Activated CD4-positive, alpha-beta T cell treated with anti-CD3 and anti-CD28 coated beads for 36 hours (primary cell): Measurements from ENCODE around the gene UBAP2L. TPM values are rescaled to one million over a fixed set of nuclear protein-coding genes. Genes with fewer than 3 reads are reported as not detected.
A peak's percentile ranks its signal among the peaks of the same experiment; 100 is the strongest.
"Not testable (repeated sequence)": the region's sequence is repeated elsewhere in the genome, so short reads cannot be mapped to it uniquely, and the experiment has no call there.

ENCODE experiments used
- ATAC-seq: fragments of 200-7000 bp; cut with Tn5 transposase; one replicate; pipeline ENCODE4 v1.10.0; 2021; ENCODE audit warnings: mild to moderate bottlenecking, moderate library complexity
- CTCF ChIA-PET: fragments of 350-600 bp; sonication (Branson Sonifier 250); formaldehyde crosslinking; loops from one replicate; lab custom pipeline; 2021; ENCODE audit warnings: antibody characterized with exemption; lab: Charles Lee
- POLR2A ChIA-PET: fragments of 350-600 bp; sonication (Branson Sonifier 250); formaldehyde crosslinking; loops from one replicate; lab custom pipeline; 2021; ENCODE audit warnings: antibody characterized with exemption, inconsistent platforms; lab: Charles Lee
- DNase-seq: peaks from one replicate; pipeline ENCODE4 v3.0.0-alpha.2; 2020
- H3K27ac Mint-ChIP-seq: one replicate; pipeline ENCODE4 v1.8.0; 2021; ENCODE audit warnings: mixed read lengths
- H3K27me3 Mint-ChIP-seq: one replicate; pipeline ENCODE4 v1.8.0; 2021; ENCODE audit warnings: mixed read lengths
- H3K36me3 Mint-ChIP-seq: one replicate; pipeline ENCODE4 v1.8.0; 2021; ENCODE audit warnings: low read depth, mixed read lengths
- H3K4me1 Mint-ChIP-seq: one replicate; pipeline ENCODE4 v1.8.0; 2021; ENCODE audit warnings: mixed read lengths
- H3K4me3 Mint-ChIP-seq: one replicate; pipeline ENCODE4 v1.8.0; 2021; ENCODE audit warnings: mild to moderate bottlenecking, moderate library complexity, mixed read lengths
- H3K9me3 Mint-ChIP-seq: one replicate; pipeline ENCODE4 v1.8.0; 2021; ENCODE audit warnings: low read depth, mixed read lengths
- intact Hi-C, 2 experiments: fragments of 100-400 bp; cut with DNase I in 1 of 2; cut with micrococcal nuclease in 1 of 2; formaldehyde crosslinking; loops; one replicate each; pipeline versions ENCODE4 v1.14.2 to v1.15.1; 2022 to 2024; cut with DNase I, micrococcal nuclease
- total RNA-seq, 2 experiments: library from RNA; stranded (reverse); gene quantifications; one replicate each; pipeline ENCODE4 v1.2.3, GENCODE V29; 2021

UBAP2L gene
- total RNA-seq, 2 experiments from 2014 or later: 205 to 255 TPM

- peaks cover 58% of the 10 kb centered on the region for H3K36me3 Mint-ChIP-seq
- peaks cover 45% of the 10 kb centered on the region for H3K4me1 Mint-ChIP-seq
- no peak for DNase-seq
- H3K9me3 Mint-ChIP-seq: no peaks in the 10 kb centered on the region
- H3K4me3 Mint-ChIP-seq: peak overlapping the region; percentile 52
- ATAC-seq: no peak
- intact Hi-C loops: loop anchor here in 1 of 2 experiments (5.0 kb wide), 1 partner anchor 279 kb away; the partner anchor contains the start of gene RPS27
- ChIA-PET CTCF (interaction anchor here (0.9 to 4.1 kb wide), 8 partner anchors 15 to 100 kb away, joined by 3 to 27 read pairs (median 4); no protein-coding TSS in a partner anchor), POLR2A (no interaction called here)
- H3K27ac Mint-ChIP-seq: peak overlapping the region; percentile 73
- no peaks in the 10 kb centered on the region for H3K27me3 Mint-ChIP-seq
Observed at GRCh38 chr1:154270833-154271232, 50.1 kb downstream of the UBAP2L start.

GRCh38 chr1:154272217-154272998 lies 51.7 kb downstream of the UBAP2L start, which contains the start of gene HAX1:
TSS of gene HAX1 (plus strand) at chr1:154272629. CDS start at chr1:154272724, 95 bp downstream.
- H3K27ac Mint-ChIP-seq: peak within 1 kb of the TSS; percentile 99
- peaks cover 58% of the 10 kb centered on the region for H3K36me3 Mint-ChIP-seq
- peaks cover 37% of the 10 kb centered on the region for H3K4me1 Mint-ChIP-seq
- peak; percentile 99 for DNase-seq
- peak within 1 kb of the TSS; percentile 99 for H3K4me3 Mint-ChIP-seq
- H3K9me3 Mint-ChIP-seq: no peaks in the 10 kb centered on the region
- no peaks in the 10 kb centered on the region for H3K27me3 Mint-ChIP-seq
- CTCF ChIA-PET: interaction anchor here (0.6 to 4.1 kb wide), 22 partner anchors 9 to 922 kb away, joined by 3 to 27 read pairs (median 4); partner anchors contain the start of genes ATP8B2 and UBAP2L
- POLR2A ChIA-PET: interaction anchor here (0.7 to 0.9 kb wide), 2 partner anchors 25 to 65 kb away, joined by 3 read pairs; no protein-coding TSS in a partner anchor
- intact Hi-C loops: loop anchor here (1.0 to 5.0 kb wide), 17 partner anchors 51 to 700 kb away; partner anchors contain the start of genes RPS27 (in 2 of the 2), UBAP2L (in 1 of the 2) and UBE2Q1 (in 1 of the 2)
- ATAC-seq: peak; percentile 95

DNA sequence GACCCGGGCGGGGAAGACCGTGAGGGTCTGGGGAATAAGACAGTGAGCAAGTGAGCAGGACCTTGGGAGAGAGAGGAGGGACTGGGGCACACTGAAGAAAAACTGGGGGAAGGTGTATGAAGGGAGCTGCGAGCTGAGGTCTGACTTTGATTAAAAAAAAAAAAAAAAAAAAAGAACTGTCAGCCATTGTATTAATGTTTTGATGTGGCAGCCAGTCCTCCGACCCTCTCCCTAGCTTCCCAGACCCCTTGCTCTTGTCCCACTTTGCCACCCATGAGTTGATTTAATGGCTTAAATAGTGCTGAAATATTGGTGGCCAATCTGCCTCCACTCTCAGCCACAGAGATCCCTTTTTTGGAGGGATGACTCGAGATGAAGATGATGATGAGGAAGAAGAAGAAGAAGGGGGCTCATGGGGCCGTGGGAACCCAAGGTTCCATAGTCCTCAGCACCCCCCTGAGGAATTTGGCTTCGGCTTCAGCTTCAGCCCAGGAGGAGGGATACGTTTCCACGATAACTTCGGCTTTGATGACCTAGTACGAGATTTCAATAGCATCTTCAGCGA lies 52.3 kb downstream of the UBAP2L start:
- no peak for ATAC-seq
- peaks cover 58% of the 10 kb centered on the region for H3K36me3 Mint-ChIP-seq
- peak overlapping the region; percentile 99 for H3K27ac Mint-ChIP-seq
- DNase-seq: no peak
- H3K4me1 Mint-ChIP-seq: peaks cover 37% of the 10 kb centered on the region
- H3K9me3 Mint-ChIP-seq: no peaks in the 10 kb centered on the region
- ChIA-PET CTCF (interaction anchor here (0.9 to 2.4 kb wide), 9 partner anchors 32 to 273 kb away, joined by 3 to 6 read pairs (median 3); no protein-coding TSS in a partner anchor), POLR2A (interaction anchor here (0.7 kb wide), 2 partner anchors 25 to 351 kb away, joined by 3 read pairs; no protein-coding TSS in a partner anchor)
- intact Hi-C loops: loop anchor here (1.0 to 5.0 kb wide), 17 partner anchors 52 to 701 kb away; partner anchors contain the start of genes RPS27 (in 2 of the 2), UBAP2L (in 1 of the 2) and UBE2Q1 (in 1 of the 2)
- H3K4me3 Mint-ChIP-seq: peak overlapping the region; percentile 99
- H3K27me3 Mint-ChIP-seq: no peaks in the 10 kb centered on the region

GRCh38 chr1:154276797-154277196 lies 56.0 kb downstream of the UBAP2L start:
- CTCF ChIA-PET: interaction anchor here (0.6 to 3.0 kb wide), 11 partner anchors 21 to 334 kb away, joined by 3 to 29 read pairs (median 5); no protein-coding TSS in a partner anchor

GRCh38 chr1:154287591-154287990 lies 66.8 kb downstream of the UBAP2L start:
- DNase-seq, POLR2A ChIA-PET, H3K4me1 Mint-ChIP-seq, H3K36me3 Mint-ChIP-seq, H3K4me3 Mint-ChIP-seq, ATAC-seq, H3K27me3 Mint-ChIP-seq, H3K9me3 Mint-ChIP-seq, CTCF ChIA-PET, intact Hi-C loops, H3K27ac Mint-ChIP-seq: not testable (repeated sequence)

More at GRCh38 chr1:154276797-154277196, 56.0 kb downstream of the UBAP2L start:
- Mint-ChIP-seq H3K36me3 (peaks cover 39% of the 10 kb centered on the region), H3K4me1 (peaks cover 20% of the 10 kb centered on the region), H3K27ac (no peak overlapping the region), H3K4me3 (no peak overlapping the region), H3K27me3 (no peaks in the 10 kb centered on the region), H3K9me3 (no peaks in the 10 kb centered on the region)
- intact Hi-C loops: loop anchor here in 1 of 2 experiments (1.0 kb wide), 1 partner anchor 202 kb away; no protein-coding TSS in a partner anchor
- ATAC-seq: no peak
- peak; percentile 63 for DNase-seq
- POLR2A ChIA-PET: no interaction called here

DNA sequence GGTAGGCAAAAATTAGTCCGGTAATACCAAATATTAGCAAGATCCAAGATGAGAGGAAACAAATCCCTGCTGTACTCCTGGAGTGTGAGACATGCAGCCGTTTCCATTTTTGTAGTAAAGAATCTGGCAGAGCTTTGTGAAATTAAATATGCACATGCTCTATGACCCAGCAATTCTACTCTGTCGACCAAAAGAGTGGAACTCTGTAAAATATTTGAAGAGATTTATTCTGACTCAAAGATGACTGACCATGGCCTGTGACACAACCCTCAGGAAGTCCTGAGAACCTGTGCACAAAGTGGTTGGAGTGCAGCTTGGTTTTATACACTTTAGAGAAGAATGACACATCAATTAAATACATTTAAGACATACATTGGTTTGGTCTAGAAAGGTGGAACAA lies 67.9 kb downstream of the UBAP2L start:
- no peak for DNase-seq
- H3K27me3 Mint-ChIP-seq: no peaks in the 10 kb centered on the region
- ChIA-PET POLR2A (no interaction called here), CTCF (interaction anchor here (0.7 kb wide), 1 partner anchor 17 kb away, joined by 3 read pairs; no protein-coding TSS in a partner anchor)
- intact Hi-C loops: no loop called here
- no peaks in the 10 kb centered on the region for H3K4me1 Mint-ChIP-seq
- ATAC-seq: no peak
- no peaks in the 10 kb centered on the region for H3K36me3 Mint-ChIP-seq
- no peak overlapping the region for H3K4me3 Mint-ChIP-seq
- no peak overlapping the region for H3K27ac Mint-ChIP-seq
- peaks cover 4% of the 10 kb centered on the region for H3K9me3 Mint-ChIP-seq

GRCh38 chr1:154290921-154291320 lies 70.2 kb downstream of the UBAP2L start:
- ChIA-PET POLR2A (interaction anchor here (0.6 kb wide), 1 partner anchor 501 kb away, joined by 4 read pairs; no protein-coding TSS in a partner anchor), CTCF (interaction anchor here (0.5 to 0.6 kb wide), 2 partner anchors 20 to 1582 kb away, joined by 3 read pairs; no protein-coding TSS in a partner anchor)
- H3K4me1 Mint-ChIP-seq: no peaks in the 10 kb centered on the region
- peaks cover 3% of the 10 kb centered on the region for H3K36me3 Mint-ChIP-seq
- intact Hi-C loops: no loop called here
- H3K27ac Mint-ChIP-seq: no peak overlapping the region
- H3K4me3 Mint-ChIP-seq: no peak overlapping the region
- no peak for DNase-seq
- no peak for ATAC-seq
- no peaks in the 10 kb centered on the region for H3K27me3 Mint-ChIP-seq
- H3K9me3 Mint-ChIP-seq: peaks cover 11% of the 10 kb centered on the region

DNA sequence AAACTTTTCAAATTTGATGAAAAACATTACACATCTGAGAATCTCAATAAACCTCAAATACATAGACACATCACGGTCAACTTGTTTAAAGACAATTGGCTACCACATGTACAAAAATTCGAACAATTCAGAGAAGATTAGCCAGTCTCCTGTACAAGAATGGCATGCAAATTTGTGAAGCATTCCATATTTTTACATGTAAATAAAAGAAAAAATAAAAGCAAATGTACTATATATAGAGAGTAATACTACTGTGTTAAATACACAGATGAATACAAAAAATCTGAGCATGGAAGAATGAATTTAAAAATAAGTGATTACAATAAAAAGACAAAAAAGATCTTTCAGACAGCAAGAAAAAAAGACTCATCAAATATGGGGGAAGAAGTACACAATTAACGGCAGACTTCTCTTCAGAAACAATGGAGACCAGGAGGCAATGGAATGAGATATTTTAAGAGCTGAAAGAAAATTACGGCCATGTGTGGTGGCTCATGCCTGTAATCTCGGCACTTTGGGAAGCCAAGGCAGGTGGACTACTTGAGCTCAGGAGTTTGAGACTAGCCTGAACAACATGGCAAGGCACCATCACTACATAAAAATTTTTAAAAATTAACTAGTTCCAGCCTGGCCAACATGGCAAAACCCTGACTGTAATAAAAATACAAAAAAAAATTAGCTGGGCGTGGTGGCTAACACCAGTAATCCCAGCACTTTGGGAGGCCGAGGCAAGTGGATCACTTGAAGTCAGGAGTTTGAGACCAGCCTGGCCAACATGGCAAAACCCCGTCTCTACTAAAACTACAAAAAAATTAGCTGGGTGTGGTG lies 74.9 kb downstream of the UBAP2L start:
- DNase-seq: no peak
- intact Hi-C loops: no loop called here
- POLR2A ChIA-PET: interaction anchor here (0.7 kb wide), 1 partner anchor 118 kb away, joined by 8 read pairs; no protein-coding TSS in a partner anchor
- Mint-ChIP-seq H3K27ac (no peak overlapping the region), H3K9me3 (peaks cover 11% of the 10 kb centered on the region), H3K4me1 (no peaks in the 10 kb centered on the region), H3K36me3 (peaks cover 3% of the 10 kb centered on the region), H3K4me3 (no peak overlapping the region), H3K27me3 (no peaks in the 10 kb centered on the region)
- ATAC-seq: no peak
- CTCF ChIA-PET: interaction anchor here (1.2 kb wide), 1 partner anchor 9 kb away, joined by 4 read pairs; no protein-coding TSS in a partner anchor

- Mint-ChIP-seq H3K27me3 (no peaks in the 10 kb centered on the region), H3K36me3 (no peaks in the 10 kb centered on the region), H3K27ac (no peak overlapping the region), H3K9me3 (no peaks in the 10 kb centered on the region), H3K4me1 (peaks cover 13% of the 10 kb centered on the region), H3K4me3 (no peak overlapping the region)
- no peak for ATAC-seq
- DNase-seq: no peak
- ChIA-PET POLR2A (no interaction called here), CTCF (interaction anchor here (1.1 kb wide), 1 partner anchor 37 kb away, joined by 3 read pairs; no protein-coding TSS in a partner anchor)
- intact Hi-C loops: no loop called here
Observed at GRCh38 chr1:154301582-154301981, 80.8 kb downstream of the UBAP2L start.
